HT1080 (cell line): ENCODE measurements around the gene RIOK3. TPM values are rescaled to one million over a fixed set of nuclear protein-coding genes. Genes with fewer than 3 reads are reported as not detected.
"Not testable (repeated sequence)": the region's sequence is repeated elsewhere in the genome, so short reads cannot be mapped to it uniquely, and the experiment has no call there.

Source experiments
- DNase-seq: peaks from one replicate; pipeline ENCODE4 v3.0.0-alpha.2; 2015; ENCODE audit warnings: low read depth
- total RNA-seq: library from RNA; depleted of rRNA; stranded (reverse); fragments of >200 nt; shearing (Covaris generic); gene quantifications from 2 replicates; pipeline ENCODE4 v1.2.3, GENCODE V29; 2014

The RIOK3 gene
- total RNA-seq, 1 experiment from 2014 or later: 25.5 TPM

- DNase-seq: no peak
Observed at GRCh38 chr18:23495723-23496440, 42.8 kb downstream of the RIOK3 start.

GRCh38 chr18:23498117-23498516 lies 45.0 kb downstream of the RIOK3 start:
- DNase-seq: no peak

GRCh38 chr18:23498877-23499276 lies 45.8 kb downstream of the RIOK3 start:
- peak; percentile 59 for DNase-seq

- no peak for DNase-seq
Observed at GRCh38 chr18:23499291-23499781, 46.2 kb downstream of the RIOK3 start.

- DNase-seq: no peak
Observed at GRCh38 chr18:23501626-23502025, 48.5 kb downstream of the RIOK3 start.

GRCh38 chr18:23502516-23503037 lies 49.5 kb downstream of the RIOK3 start:
- no peak for DNase-seq

GRCh38 chr18:23503038-23503962 lies 50.2 kb downstream of the RIOK3 start, which contains the start of gene RMC1:
TSS of gene RMC1 (plus strand) at chr18:23503511. CDS start at chr18:23503619, 108 bp downstream.
- peak; percentile 87 for DNase-seq

- no peak for DNase-seq
Observed at GRCh38 chr18:23503963-23504344, 50.9 kb downstream of the RIOK3 start.

- no peak for DNase-seq
Observed at GRCh38 chr18:23504720-23505119, 51.6 kb downstream of the RIOK3 start.

GRCh38 chr18:23506393-23506792 lies 53.3 kb downstream of the RIOK3 start:
- no peak for DNase-seq

GRCh38 chr18:23510923-23511322 lies 57.8 kb downstream of the RIOK3 start:
- DNase-seq: not testable (repeated sequence)

GRCh38 chr18:23512216-23512615 lies 59.1 kb downstream of the RIOK3 start:
- DNase-seq: not testable (repeated sequence)

GRCh38 chr18:23512641-23513040 lies 59.6 kb downstream of the RIOK3 start:
- DNase-seq: no peak

- DNase-seq: peak; percentile 62
Observed at GRCh38 chr18:23515911-23516546, 62.9 kb downstream of the RIOK3 start.

GRCh38 chr18:23519734-23520133 lies 66.6 kb downstream of the RIOK3 start:
- DNase-seq: no peak

- no peak for DNase-seq
Observed at GRCh38 chr18:23521271-23521670, 68.2 kb downstream of the RIOK3 start.

GRCh38 chr18:23521907-23522306 lies 68.8 kb downstream of the RIOK3 start:
- DNase-seq: no peak

GRCh38 chr18:23523429-23524212 lies 70.5 kb downstream of the RIOK3 start:
- peak; percentile 29 for DNase-seq

- no peak for DNase-seq
Observed at GRCh38 chr18:23524213-23524707, 71.2 kb downstream of the RIOK3 start.

- DNase-seq: no peak
Observed at GRCh38 chr18:23526501-23527063, 73.5 kb downstream of the RIOK3 start.
